ENCODE measurements around the gene DUS2.
A peak's percentile ranks its signal among the peaks of the same experiment; 100 is the strongest.

The DUS2 gene

DNA sequence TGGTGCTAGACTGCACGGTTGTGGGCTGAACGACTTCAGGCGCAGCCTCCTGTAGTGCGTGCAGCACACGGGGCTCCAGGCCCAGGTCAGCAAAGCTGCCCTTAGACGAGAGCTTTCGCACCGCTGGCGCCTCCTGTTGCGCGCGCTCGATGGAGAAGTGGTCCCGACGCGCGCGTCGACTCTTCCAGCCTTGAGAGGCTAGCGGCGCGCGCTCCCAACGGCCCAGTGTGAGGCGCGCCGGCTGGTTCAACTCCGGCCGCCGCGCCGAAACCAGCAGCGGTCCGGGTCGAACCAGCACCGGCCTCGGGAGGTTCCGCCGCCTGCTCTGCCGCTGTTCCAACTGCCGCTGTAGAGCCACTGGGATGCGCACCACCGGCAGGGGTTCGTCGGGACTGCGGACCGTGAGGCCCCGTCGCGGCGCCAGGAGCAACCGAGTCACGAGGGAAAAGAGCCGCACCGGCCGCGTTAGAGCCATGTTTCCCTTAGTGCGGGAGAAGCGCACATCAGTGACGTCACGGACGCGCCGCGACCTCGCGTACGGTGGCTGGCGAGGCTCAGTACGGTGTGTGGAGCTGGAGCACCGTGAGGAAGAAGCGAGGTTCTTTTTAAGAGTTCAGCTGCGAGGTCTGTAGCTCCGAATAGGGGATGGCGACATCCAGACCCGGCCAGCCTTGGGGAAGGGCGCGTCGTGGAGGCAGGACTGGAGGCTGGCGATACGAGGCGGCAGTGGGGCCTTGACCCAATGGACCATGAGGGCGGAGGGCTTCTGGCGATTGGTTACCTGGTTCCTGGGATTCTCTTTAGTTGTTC lies at the start of gene DUS2, which contains the start of gene DDX28:
Gene DUS2 (plus strand): TSS at position 557 of the 810 bp plus-strand sequence. CDS start 14,740 bp downstream, outside the sequence.
Gene DDX28 (minus strand): TSS at position 505 of the 810 bp plus-strand sequence. CDS start 30 bp downstream, at position 475.
- H3K27ac ChIP-seq = peak within 1 kb of the TSS; percentile 85
- H3K36me3 ChIP-seq (replicated peaks) = no peaks in the 10 kb centered on the region
- no peaks in the 10 kb centered on the region for H3K27me3 ChIP-seq (replicated peaks)
- H3K4me3 ChIP-seq (ENCODE audit: low read depth, low read length) = peak within 1 kb of the TSS; percentile 98
- peak; percentile 92 for DNase-seq
- TF ChIP-seq, protein P1, sequence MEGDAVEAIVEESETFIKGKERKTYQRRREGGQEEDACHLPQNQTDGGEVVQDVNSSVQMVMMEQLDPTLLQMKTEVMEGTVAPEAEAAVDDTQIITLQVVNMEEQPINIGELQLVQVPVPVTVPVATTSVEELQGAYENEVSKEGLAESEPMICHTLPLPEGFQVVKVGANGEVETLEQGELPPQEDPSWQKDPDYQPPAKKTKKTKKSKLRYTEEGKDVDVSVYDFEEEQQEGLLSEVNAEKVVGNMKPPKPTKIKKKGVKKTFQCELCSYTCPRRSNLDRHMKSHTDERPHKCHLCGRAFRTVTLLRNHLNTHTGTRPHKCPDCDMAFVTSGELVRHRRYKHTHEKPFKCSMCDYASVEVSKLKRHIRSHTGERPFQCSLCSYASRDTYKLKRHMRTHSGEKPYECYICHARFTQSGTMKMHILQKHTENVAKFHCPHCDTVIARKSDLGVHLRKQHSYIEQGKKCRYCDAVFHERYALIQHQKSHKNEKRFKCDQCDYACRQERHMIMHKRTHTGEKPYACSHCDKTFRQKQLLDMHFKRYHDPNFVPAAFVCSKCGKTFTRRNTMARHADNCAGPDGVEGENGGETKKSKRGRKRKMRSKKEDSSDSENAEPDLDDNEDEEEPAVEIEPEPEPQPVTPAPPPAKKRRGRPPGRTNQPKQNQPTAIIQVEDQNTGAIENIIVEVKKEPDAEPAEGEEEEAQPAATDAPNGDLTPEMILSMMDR (IDR thresholded peaks at IDR 0.05; ENCODE audit: low read depth, low read length, missing control alignments) = no peak
- in situ Hi-C loops (cut with HindIII; ENCODE audit: low pct_ligation_motif_present, low sequenced_read_pairs) = no loop called here

DNA sequence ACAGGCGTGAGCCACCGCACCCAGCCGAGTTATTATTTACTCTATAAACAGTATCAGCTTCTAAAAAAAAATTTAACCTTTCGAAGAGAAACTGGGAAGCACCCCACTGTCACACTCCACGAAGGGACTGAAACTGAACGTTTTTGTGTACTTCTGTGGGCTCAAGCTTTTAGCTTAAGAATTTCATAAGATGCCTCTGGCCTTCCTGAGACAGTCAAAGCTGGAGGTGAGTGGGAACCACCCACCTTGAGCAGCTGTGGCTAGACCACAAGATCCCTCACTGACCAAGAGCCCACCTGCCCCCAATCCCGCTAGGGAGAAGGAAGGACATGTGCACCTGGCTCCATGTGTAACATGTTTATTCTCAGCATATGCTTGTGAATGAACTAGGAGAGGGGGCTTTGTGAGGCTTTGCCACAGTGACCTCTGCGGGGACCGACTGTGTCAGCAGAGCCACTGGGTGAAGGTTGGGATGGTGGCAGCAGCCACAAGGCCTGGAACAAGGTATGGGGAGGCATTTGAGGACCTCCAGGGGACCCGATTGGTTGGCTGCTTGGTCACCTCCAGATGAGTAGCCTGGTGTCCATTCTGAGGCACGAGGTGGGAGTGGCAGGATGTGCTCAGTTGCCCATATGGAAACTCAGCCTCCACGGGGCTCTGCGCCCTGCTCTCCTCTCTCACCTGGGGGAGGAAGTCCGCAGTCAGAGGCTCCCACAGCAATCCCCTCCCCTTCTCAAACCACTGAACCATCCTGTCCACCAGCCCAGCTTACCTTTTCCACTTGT lies 47.6 kb upstream of the DUS2 start:
- Histone ChIP-seq H3K27me3 (replicated peaks) (no peaks in the 10 kb centered on the region), H3K36me3 (replicated peaks) (no peaks in the 10 kb centered on the region), H3K4me3 (ENCODE audit: low read depth, low read length) (no peak overlapping the region), H3K27ac (no peak overlapping the region)
- no peak for DNase-seq
- in situ Hi-C loops (cut with HindIII; ENCODE audit: low pct_ligation_motif_present, low sequenced_read_pairs) = no loop called here
- TF ChIP-seq, protein P1 (IDR thresholded peaks at IDR 0.05; ENCODE audit: low read depth, low read length, missing control alignments) = no peak

DNA sequence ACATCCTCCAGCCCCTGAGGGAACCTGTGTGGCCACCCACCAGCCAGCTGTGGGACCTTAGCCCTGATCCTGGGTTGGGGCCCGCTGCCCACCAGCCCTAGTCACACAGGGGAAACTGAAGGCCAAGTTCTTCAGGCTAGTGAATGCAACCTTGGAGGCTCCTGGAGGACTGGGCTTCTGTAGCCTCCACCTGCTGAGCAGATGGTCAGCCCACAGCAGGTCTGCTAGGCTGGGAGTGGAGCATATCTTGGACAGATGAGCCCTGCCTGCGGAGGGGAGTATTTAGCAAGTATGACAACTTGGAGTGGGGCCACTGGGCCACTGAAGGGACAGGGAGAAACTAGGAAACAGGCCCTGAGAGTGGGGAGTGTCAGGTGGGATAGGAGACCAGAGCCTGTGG lies 46.9 kb upstream of the DUS2 start:
- H3K4me3 ChIP-seq (ENCODE audit: low read depth, low read length) = no peak overlapping the region
- H3K27me3 ChIP-seq (replicated peaks) = no peaks in the 10 kb centered on the region
- no peaks in the 10 kb centered on the region for H3K36me3 ChIP-seq (replicated peaks)
- no peak overlapping the region for H3K27ac ChIP-seq
- in situ Hi-C loops (cut with HindIII; ENCODE audit: low pct_ligation_motif_present, low sequenced_read_pairs) = no loop called here
- TF ChIP-seq, protein P1 (IDR thresholded peaks at IDR 0.05; ENCODE audit: low read depth, low read length, missing control alignments) = no peak
- no peak for DNase-seq

DNA sequence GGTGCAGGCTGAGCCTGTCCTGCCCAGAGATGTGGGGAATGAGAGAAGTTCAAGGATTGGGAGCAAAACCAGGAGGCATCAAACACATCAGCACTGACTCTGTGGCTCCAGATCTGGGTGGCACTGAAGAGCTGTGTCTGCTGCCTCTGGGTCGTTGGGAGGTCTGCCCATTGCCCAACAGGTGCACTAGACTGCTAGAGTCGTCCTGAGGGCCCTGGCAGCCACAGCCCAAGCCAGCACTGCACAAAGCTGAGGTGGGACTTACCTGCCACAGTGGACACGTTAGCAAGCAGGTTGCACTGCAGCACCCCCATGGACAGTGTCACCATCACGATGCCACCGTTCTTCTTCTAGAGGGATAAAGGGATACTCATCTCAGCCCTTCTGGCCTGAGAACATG lies 46.1 kb upstream of the DUS2 start:
- H3K27ac ChIP-seq = no peak overlapping the region
- H3K4me3 ChIP-seq (ENCODE audit: low read depth, low read length) = no peak overlapping the region
- no peaks in the 10 kb centered on the region for H3K27me3 ChIP-seq (replicated peaks)
- TF ChIP-seq, protein P1 (IDR thresholded peaks at IDR 0.05; ENCODE audit: low read depth, low read length, missing control alignments) = no peak
- H3K36me3 ChIP-seq (replicated peaks) = no peaks in the 10 kb centered on the region
- in situ Hi-C loops (cut with HindIII; ENCODE audit: low pct_ligation_motif_present, low sequenced_read_pairs) = no loop called here
- no peak for DNase-seq

DNA sequence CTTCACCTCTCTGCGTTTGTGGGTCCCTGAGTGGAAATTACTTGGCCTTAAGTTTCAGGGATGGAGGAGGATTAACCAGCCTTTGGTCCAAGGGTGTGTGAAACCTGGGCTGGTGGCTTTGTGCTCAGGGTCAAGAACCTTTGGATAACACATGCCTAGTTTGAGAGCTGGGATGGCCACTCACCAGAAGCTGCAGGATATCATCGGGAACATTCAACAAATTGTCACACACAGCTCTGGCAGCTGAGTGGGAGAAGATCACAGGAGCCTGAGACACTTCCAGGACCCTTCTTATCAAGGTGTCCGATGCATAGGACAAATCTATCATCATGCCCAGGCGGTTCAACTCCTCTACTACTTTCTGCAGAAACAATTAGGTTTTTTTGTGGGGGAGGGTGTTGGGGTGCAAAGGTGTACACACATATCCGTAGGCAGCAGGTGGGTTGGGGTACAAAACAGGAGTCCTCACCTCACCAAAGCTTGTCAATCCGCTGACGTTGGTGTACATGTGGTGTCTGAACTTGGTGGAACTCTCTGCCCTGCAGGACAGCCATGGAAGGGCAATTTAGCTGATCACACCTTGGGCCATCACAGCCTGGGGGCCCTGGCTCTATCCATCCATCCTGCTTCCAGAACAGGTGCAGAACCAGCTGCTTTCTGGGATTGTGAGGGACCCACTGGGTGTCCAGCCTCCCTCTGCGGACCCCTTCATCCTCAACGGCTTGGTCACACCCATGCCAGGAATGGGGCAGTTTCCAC lies 45.4 kb upstream of the DUS2 start:
- H3K4me3 ChIP-seq (ENCODE audit: low read depth, low read length) = no peak overlapping the region
- no peaks in the 10 kb centered on the region for H3K27me3 ChIP-seq (replicated peaks)
- DNase-seq = no peak
- TF ChIP-seq, protein P1 (IDR thresholded peaks at IDR 0.05; ENCODE audit: low read depth, low read length, missing control alignments) = no peak
- no peaks in the 10 kb centered on the region for H3K36me3 ChIP-seq (replicated peaks)
- no peak overlapping the region for H3K27ac ChIP-seq
- in situ Hi-C loops (cut with HindIII; ENCODE audit: low pct_ligation_motif_present, low sequenced_read_pairs) = no loop called here

Measured in brain microvascular endothelial cell (primary cell).